ENCODE measurements around the gene SMPDL3A. TPM values are rescaled to one million over a fixed set of nuclear protein-coding genes. Genes with fewer than 3 reads are reported as not detected.

Gene SMPDL3A
- total and polyA plus RNA-seq, 2 of the 8 experiments (the other 6 are each of a cell fraction or from before 2014, with no cell fraction given): 3.5 to 3.9 TPM

GRCh38 chr6:122778302-122778701 is 10.8 kb upstream of the SMPDL3A start (continued):
- no peak for TF ChIP-seq CHD7 (IDR thresholded peaks at IDR 0.05; ENCODE audit: insufficient replicate concordance, low read length)
- TF ChIP-seq JUND (IDR thresholded peaks at IDR 0.05; ENCODE audit: low read length): no peak
- no peak for TF ChIP-seq EGR1 (IDR thresholded peaks at IDR 0.05; ENCODE audit: borderline replicate concordance, low read depth, low read length)
- no peak for TF ChIP-seq POU5F1 (IDR thresholded peaks at IDR 0.05; ENCODE audit: low read depth, low read length)
- TF ChIP-seq YY1 (IDR thresholded peaks at IDR 0.05; ENCODE audit: low read depth, low read length): no peak
- no peak for TF ChIP-seq SP1 (IDR thresholded peaks at IDR 0.05; ENCODE audit: low read depth, low read length)
- no peak for TF ChIP-seq SP2 (IDR thresholded peaks at IDR 0.05; ENCODE audit: low read length)
- TF ChIP-seq BCL11A (IDR thresholded peaks at IDR 0.05; ENCODE audit: low read depth in 2 of 2, low read length in 2 of 2): no peak
- no peak for TF ChIP-seq BACH1 (IDR thresholded peaks at IDR 0.05; ENCODE audit: low read length)
- TF ChIP-seq KDM4A (IDR thresholded peaks at IDR 0.05; ENCODE audit: low read depth, low read length, severe bottlenecking): no peak
- TF ChIP-seq SIN3A (conservative IDR thresholded peaks at IDR 0.05 in 1 of 2, IDR thresholded peaks at IDR 0.05 in 1 of 2; ENCODE audit: low read depth in 1 of 2, low read length in 2 of 2): no peak
- TF ChIP-seq HDAC2 (IDR thresholded peaks at IDR 0.05; ENCODE audit: borderline replicate concordance in 1 of 2, low read depth in 2 of 2, low read length in 2 of 2): no peak
- TF ChIP-seq CEBPB (IDR thresholded peaks at IDR 0.05; ENCODE audit: low read depth, low read length): no peak

Data from H1 (cell line).